Thymus (tissue), 11 donors: Measurements from ENCODE around the gene SLFNL1. TPM values are rescaled to one million over a fixed set of nuclear protein-coding genes. Genes with fewer than 3 reads are reported as not detected.

Experiments used
- DNase-seq, 9 donors: peaks; one replicate each; pipeline ENCODE4 v3.0.0-alpha.2; 2013; ENCODE audit warnings: low spot score in 9 of 9, low read depth in 6 of 9, missing footprints in 1 of 9
- H3K27ac ChIP-seq, 2 donors: one replicate each; pipeline ENCODE4 v1.5.1; 2013; ENCODE audit warnings: control low read depth in 1 of 2, low read depth in 1 of 2, low read length in 1 of 2, mild to moderate bottlenecking in 1 of 2, moderate library complexity in 1 of 2
- H3K27me3 ChIP-seq, 2 donors: one replicate each; pipeline ENCODE4 v1.5.1; 2013; ENCODE audit warnings: low read length in 1 of 2; ENCODE audit not compliant: control insufficient read depth in 2 of 2, insufficient read depth in 1 of 2
- H3K36me3 ChIP-seq, 2 donors: one replicate each; pipeline ENCODE4 v1.5.1; 2013; ENCODE audit warnings: low read length in 1 of 2, mild to moderate bottlenecking in 1 of 2, moderate library complexity in 1 of 2; ENCODE audit not compliant: control insufficient read depth in 2 of 2, insufficient read depth in 2 of 2
- H3K4me1 ChIP-seq, 2 donors: one replicate each; pipeline ENCODE4 v1.5.1; 2013; ENCODE audit warnings: low read length in 2 of 2; ENCODE audit not compliant: control insufficient read depth in 2 of 2, insufficient read depth in 2 of 2
- H3K4me3 ChIP-seq, 2 donors: one replicate each; pipeline ENCODE4 v1.5.1; 2013; ENCODE audit warnings: low read length in 2 of 2, control low read depth in 1 of 2, mild to moderate bottlenecking in 1 of 2
- H3K9me3 ChIP-seq, 2 donors: one replicate each; pipeline ENCODE4 v1.5.1; 2013; ENCODE audit warnings: low read length in 1 of 2, mild to moderate bottlenecking in 1 of 2; ENCODE audit not compliant: control insufficient read depth in 2 of 2, insufficient read depth in 1 of 2
- WGBS: extraction: QIAGEN DNeasy Blood & Tissue Kit; methylation state at CpG from one replicate; pipeline ENCODE4 v1.1.7; 2013; 5-methylcytosine and 5-hydroxymethylcytosine counted together
- polyA plus RNA-seq: library from polyadenylated mRNA; stranded (reverse); fragments of 200-250 nt; gene quantifications from one replicate; pipeline ENCODE4 v1.2.3, GENCODE V29; 2013
- total RNA-seq: library from RNA; stranded (reverse); fragments of 120-200 nt; gene quantifications from one replicate; pipeline ENCODE4 v1.2.4, GENCODE V29; 2013
- donor health status: healthy.

The SLFNL1 gene
- total and polyA plus RNA-seq, 2 donors = 0.19 to 0.82 TPM

GRCh38 chr1:40985161-40985560 is 36.4 kb downstream of the SLFNL1 start:
- peaks cover 9 to 17% of the 10 kb centered on the region in 2 donors for H3K4me1 ChIP-seq

DNA sequence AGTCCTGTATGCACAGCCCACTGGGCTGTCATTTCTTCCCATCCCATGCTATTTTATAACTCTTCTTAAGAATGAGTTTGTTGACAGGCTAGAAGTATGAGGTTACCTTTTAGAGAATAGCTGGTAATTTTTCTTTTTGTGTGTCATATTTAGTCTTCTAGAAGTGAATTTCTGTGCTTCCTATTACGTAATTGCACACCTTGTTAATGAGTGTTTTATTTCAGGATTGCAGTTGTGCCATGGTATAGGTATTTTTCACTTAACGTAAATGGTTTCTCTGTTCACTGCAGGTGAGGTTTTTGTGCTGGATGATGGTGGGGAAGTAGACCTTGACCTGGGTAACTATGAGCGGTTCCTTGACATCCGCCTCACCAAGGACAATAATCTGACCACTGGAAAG is 37.0 kb downstream of the SLFNL1 start:
- 96% methylated on average over 4 of the region's 4 CpGs for WGBS
- no peak for DNase-seq
- peaks cover 36 to 66% of the 10 kb centered on the region in 2 donors for H3K36me3 ChIP-seq
- H3K4me1 ChIP-seq = peaks cover 9 to 17% of the 10 kb centered on the region in 2 donors
- no peaks in the 10 kb centered on the region for H3K9me3 ChIP-seq
- H3K4me3 ChIP-seq = no peak overlapping the region
- H3K27me3 ChIP-seq = no peaks in the 10 kb centered on the region
- no peak overlapping the region for H3K27ac ChIP-seq

More at GRCh38 chr1:40985161-40985560, 36.4 kb downstream of the SLFNL1 start:
- DNase-seq = no peak
- Histone ChIP-seq H3K36me3 (peaks cover 38 to 73% of the 10 kb centered on the region in 2 donors), H3K9me3 (no peaks in the 10 kb centered on the region), H3K27me3 (no peaks in the 10 kb centered on the region), H3K4me3 (no peak overlapping the region), H3K27ac (no peak overlapping the region)
- WGBS = 93% methylated on average over 5 of the region's 5 CpGs

- Histone ChIP-seq H3K4me1 (peaks cover 9 to 20% of the 10 kb centered on the region in 2 donors), H3K27me3 (no peaks in the 10 kb centered on the region), H3K4me3 (no peak overlapping the region), H3K36me3 (peaks cover 32 to 62% of the 10 kb centered on the region in 2 donors), H3K9me3 (no peaks in the 10 kb centered on the region), H3K27ac (no peak overlapping the region)
- 95% methylated on average over 2 of the region's 2 CpGs for WGBS
- no peak for DNase-seq
Observed at GRCh38 chr1:40984066-40984465, 37.5 kb downstream of the SLFNL1 start.

- Histone ChIP-seq H3K27me3 (no peaks in the 10 kb centered on the region), H3K4me3 (no peak overlapping the region), H3K27ac (no peak overlapping the region), H3K4me1 (peaks cover 12 to 24% of the 10 kb centered on the region in 2 donors), H3K36me3 (peaks cover 26 to 54% of the 10 kb centered on the region in 2 donors), H3K9me3 (no peaks in the 10 kb centered on the region)
- DNase-seq = no peak
- 95% methylated on average over 1 of the region's 1 CpG for WGBS
Observed at GRCh38 chr1:40983286-40983685, 38.2 kb downstream of the SLFNL1 start.

GRCh38 chr1:40982721-40983120 is 38.8 kb downstream of the SLFNL1 start:
- Histone ChIP-seq H3K27me3 (no peaks in the 10 kb centered on the region), H3K36me3 (peaks cover 23 to 48% of the 10 kb centered on the region in 2 donors), H3K27ac (no peak overlapping the region), H3K4me1 (peaks cover 12 to 25% of the 10 kb centered on the region in 2 donors), H3K9me3 (no peaks in the 10 kb centered on the region), H3K4me3 (no peak overlapping the region)
- no peak for DNase-seq
- 96% methylated on average over 1 of the region's 1 CpG for WGBS

DNA sequence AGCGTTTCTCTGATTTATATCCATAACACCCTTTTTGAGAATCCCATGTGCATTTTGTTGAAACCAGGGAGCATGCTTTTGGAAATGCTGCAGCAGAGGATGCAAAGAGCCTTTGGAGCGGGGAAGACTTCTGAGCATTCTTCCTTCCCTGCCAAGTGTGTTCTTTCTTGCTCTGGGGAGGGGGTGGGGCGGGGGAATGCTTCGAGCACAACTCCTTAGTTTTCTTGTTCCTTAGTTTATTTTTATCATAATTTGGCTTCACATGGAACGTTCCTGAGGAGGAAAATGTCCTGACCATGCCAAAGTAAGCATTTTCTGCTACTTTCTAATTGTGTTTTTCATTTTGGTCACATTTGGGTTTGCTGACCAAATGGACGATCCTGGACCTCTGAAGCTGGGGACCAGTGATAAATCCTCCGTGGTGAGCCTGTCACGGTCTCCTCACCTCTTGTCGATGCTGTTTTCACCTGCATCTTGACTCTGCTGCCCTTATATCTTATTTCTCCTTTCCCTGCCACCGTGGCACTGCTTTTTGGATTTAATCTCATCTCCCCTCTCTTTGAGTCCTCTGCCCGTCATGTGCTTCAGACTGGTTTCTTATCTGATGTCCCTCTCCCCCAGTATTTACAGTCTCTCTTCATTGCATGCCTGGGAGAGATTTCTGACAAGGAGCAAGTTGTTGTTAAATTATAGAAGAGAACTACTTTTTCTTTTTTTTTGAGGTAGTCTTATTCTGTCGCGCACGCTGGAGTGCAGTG is 39.7 kb downstream of the SLFNL1 start:
- H3K27me3 ChIP-seq = no peaks in the 10 kb centered on the region
- H3K36me3 ChIP-seq = peaks cover 15 to 40% of the 10 kb centered on the region in 2 donors
- H3K4me1 ChIP-seq = peaks cover 15 to 28% of the 10 kb centered on the region in 2 donors
- no peak overlapping the region for H3K4me3 ChIP-seq
- H3K9me3 ChIP-seq = no peaks in the 10 kb centered on the region
- DNase-seq = no peak
- 93% methylated on average over 14 of the region's 14 CpGs for WGBS
- H3K27ac ChIP-seq = no peak overlapping the region

- H3K36me3 ChIP-seq = peaks cover 4 to 27% of the 10 kb centered on the region in 2 donors
Observed at GRCh38 chr1:40980453-40981121, 40.9 kb downstream of the SLFNL1 start.

GRCh38 chr1:40980068-40980452 is 41.5 kb downstream of the SLFNL1 start:
- Histone ChIP-seq H3K27me3 (no peaks in the 10 kb centered on the region), H3K4me1 (peaks cover 15 to 28% of the 10 kb centered on the region in 2 donors), H3K36me3 (peaks cover under 1 to 22% of the 10 kb centered on the region in 2 donors), H3K27ac (peak overlapping the region; percentile 40 to 73), H3K4me3 (peak overlapping the region; percentile 69 to 86), H3K9me3 (no peaks in the 10 kb centered on the region)
- no peak for DNase-seq
- WGBS = under 1% methylated on average over 50 of the region's 50 CpGs

More at GRCh38 chr1:40980453-40981121, 40.9 kb downstream of the SLFNL1 start:
- H3K27me3 ChIP-seq = no peaks in the 10 kb centered on the region
- H3K4me1 ChIP-seq = peaks cover 15 to 28% of the 10 kb centered on the region in 2 donors
- peak in 6 of 9 donors; percentile 18 to 60 (median 30) for DNase-seq
- H3K27ac ChIP-seq = peak overlapping the region; percentile 40 to 73
- 24% methylated on average over 27 of the region's 27 CpGs for WGBS
- H3K9me3 ChIP-seq = no peaks in the 10 kb centered on the region
- H3K4me3 ChIP-seq = peak overlapping the region; percentile 69 to 86
